WI38 (cell line): Measurements from ENCODE around the gene CPZ.
A peak's percentile ranks its signal among the peaks of the same experiment; 100 is the strongest.

ENCODE experiments used
- H3K4me3 ChIP-seq: 2 replicates; pipeline ENCODE4 v1.5.1; 2011; ENCODE audit warnings: low read depth, mild to moderate bottlenecking, control low read depth, low read length
- CTCF ChIP-seq: IDR thresholded peaks from 2 replicates; pipeline ENCODE4 v1.5.1; 2012; ENCODE audit warnings: low read depth, mild to moderate bottlenecking, control low read depth, low read length

CPZ gene

GRCh38 chr4:8601556-8601955 lies 9.0 kb downstream of the CPZ start:
- no peak for TF ChIP-seq CTCF

GRCh38 chr4:8602686-8603430 lies 10.3 kb downstream of the CPZ start:
- no peak overlapping the region for H3K4me3 ChIP-seq
- TF ChIP-seq CTCF = no peak

More at GRCh38 chr4:8601556-8601955, 9.0 kb downstream of the CPZ start:
- H3K4me3 ChIP-seq = no peak overlapping the region

- no peak for TF ChIP-seq CTCF
Measured at GRCh38 chr4:8603931-8604330, 11.4 kb downstream of the CPZ start.

GRCh38 chr4:8605289-8605688 lies 12.7 kb downstream of the CPZ start:
- no peak for TF ChIP-seq CTCF
- no peak overlapping the region for H3K4me3 ChIP-seq

More at GRCh38 chr4:8603931-8604330, 11.4 kb downstream of the CPZ start:
- no peak overlapping the region for H3K4me3 ChIP-seq

GRCh38 chr4:8606476-8606875 lies 13.9 kb downstream of the CPZ start:
- H3K4me3 ChIP-seq = no peak overlapping the region
- TF ChIP-seq CTCF = no peak

- no peak for TF ChIP-seq CTCF
- no peak overlapping the region for H3K4me3 ChIP-seq
Measured at GRCh38 chr4:8606966-8607365, 14.4 kb downstream of the CPZ start.

- peak; percentile 94 for TF ChIP-seq CTCF
- no peak overlapping the region for H3K4me3 ChIP-seq
Measured at GRCh38 chr4:8607603-8608481, 15.3 kb downstream of the CPZ start.
